ENCODE data around the gene KRCC1. TPM values are rescaled to one million over a fixed set of nuclear protein-coding genes. Genes with fewer than 3 reads are reported as not detected.
"Not testable (repeated sequence)": the region's sequence is repeated elsewhere in the genome, so short reads cannot be mapped to it uniquely, and the experiment has no call there.

KRCC1 gene
- total RNA-seq, 1 donor from 2014 or later, result 23.9 TPM

DNA sequence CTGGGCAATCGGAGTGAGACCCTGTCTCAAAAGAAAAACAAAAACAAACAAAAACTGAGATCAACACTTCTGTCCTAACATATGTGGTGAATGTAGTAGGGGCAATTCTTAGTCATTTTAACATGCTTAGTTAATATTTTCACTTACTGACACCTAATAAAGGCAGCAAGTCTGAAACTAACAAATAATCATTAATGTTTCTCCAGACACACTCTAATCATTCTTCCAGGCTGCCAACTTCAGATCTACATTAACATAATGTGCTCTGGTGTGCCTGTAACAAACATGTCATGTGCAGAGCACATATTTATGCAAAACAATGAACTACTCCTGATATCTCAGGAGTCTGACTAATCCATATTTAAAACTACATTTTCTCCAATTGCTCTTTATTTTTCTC lies 6.0 kb downstream of the KRCC1 start:
- intact Hi-C loops (cut with micrococcal nuclease), result loop anchor here (10.0 kb wide), 1 partner anchor 1425 kb away; the partner anchor contains the start of gene RNF103

DNA sequence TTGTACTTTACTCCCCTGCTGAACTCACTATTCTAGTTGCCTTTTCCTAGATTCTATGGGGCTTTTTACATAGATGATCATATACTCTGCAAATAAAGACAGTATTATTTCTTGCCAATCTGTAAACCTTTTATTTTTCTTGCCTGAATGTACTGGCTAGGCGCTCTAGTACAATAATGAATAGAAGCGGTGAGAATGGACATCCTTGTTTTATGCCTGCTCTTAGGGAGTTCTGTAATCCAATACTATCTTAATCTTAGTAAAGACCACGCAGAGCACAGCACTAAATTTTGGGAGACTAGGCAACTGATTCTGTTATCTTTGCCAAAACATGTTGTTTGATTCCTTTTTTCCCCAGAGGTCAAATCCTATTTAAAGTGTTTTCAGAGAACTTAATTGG lies 7.0 kb downstream of the KRCC1 start:
- intact Hi-C loops (cut with micrococcal nuclease), result loop anchor here (1.0 kb wide), 1 partner anchor 9 kb away; no protein-coding TSS in a partner anchor

DNA sequence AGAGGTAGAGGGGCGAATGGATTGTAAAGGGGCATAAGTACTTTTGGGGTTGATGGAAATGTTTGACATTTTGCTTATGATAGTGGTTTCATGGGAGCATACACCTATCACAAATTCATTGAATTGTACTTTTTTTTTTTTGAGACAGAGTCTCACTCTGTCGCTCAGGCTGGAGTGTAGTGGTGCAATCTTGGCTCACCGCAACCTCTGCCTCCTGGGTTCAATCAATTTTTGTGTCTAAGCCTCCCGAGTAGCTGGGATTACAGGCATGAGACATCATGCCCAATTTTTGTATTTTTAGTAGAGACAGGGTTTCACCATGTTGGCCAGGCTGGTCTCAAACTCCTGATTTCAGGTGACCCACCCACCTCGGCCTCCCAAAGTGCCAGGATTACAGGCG lies 10.0 kb downstream of the KRCC1 start:
- intact Hi-C loops (cut with micrococcal nuclease), result not testable (repeated sequence)

DNA sequence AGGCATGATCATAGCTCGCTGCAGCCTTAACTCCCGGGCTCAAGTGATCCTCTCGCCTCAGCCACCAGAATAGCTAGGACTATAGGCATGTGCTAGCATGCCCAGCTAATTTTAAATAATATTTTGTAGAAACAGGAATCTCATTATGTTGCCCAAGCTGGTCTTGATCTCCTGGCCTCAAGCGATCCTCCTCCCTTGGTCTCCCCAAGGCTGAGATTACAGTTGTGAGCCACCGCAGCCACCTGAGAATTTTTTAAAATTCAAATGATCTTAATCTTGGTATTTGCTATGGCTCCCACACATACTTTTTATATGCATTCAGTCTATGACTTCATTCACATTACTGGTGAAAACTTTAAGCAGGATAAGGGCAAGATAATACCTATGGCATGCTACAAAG lies 13.1 kb downstream of the KRCC1 start:
- intact Hi-C loops (cut with micrococcal nuclease), result no loop called here

- intact Hi-C loops (cut with micrococcal nuclease), result no loop called here
Measured at GRCh38 chr2:88038263-88039105, 17.1 kb downstream of the KRCC1 start.

DNA sequence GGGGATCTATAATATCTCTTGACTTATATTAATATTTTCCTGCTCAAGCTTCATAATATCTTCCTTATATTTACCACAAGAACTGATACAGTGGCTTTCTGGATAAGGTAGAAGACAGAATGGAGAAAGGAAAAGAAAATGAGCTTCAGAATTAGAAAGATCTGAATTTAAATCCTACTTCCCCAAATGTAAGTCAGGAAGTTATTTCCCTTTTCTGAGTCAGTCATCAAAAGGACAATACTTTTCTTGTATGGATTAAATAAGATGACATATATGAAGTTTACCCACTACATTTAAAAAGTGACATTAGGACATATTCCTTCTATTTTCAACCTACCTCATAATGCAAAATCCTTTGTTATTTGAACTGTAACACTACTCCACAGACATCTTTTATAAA lies 19.0 kb downstream of the KRCC1 start:
- intact Hi-C loops (cut with micrococcal nuclease), result no loop called here

- intact Hi-C loops (cut with micrococcal nuclease), result no loop called here
Measured at GRCh38 chr2:88036182-88036581, 19.4 kb downstream of the KRCC1 start.

DNA sequence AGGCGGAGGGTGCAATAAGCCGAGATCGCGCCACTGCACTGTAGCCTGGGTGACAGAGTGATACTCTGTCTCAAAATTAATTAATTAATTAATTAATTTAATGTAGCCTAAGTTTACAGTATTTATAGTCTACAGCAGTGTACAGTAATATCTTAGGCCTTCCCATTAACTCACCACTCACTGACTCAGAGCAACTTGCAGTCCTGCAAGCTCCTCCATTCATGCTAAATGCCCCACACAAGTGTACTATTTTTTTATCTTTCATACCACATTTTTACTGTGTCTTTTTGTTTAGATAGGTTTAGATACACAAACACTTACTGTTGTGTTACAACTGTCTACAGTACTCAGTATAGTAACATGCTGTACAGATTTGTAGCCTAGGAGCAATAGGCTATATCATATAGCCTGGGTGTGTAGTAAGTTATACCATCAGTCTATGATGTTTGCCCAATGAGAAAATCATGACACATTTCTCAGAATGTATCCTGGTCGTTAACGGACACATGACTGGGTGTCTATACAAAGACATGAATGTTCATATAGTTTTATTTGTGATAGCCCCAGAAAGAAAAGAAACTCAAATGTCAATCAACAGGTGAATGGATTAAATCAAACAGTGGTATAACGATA lies 23.4 kb downstream of the KRCC1 start:
- intact Hi-C loops (cut with micrococcal nuclease), result no loop called here

- intact Hi-C loops (cut with micrococcal nuclease), result no loop called here
Measured at GRCh38 chr2:88028931-88029330, 26.7 kb downstream of the KRCC1 start.

DNA sequence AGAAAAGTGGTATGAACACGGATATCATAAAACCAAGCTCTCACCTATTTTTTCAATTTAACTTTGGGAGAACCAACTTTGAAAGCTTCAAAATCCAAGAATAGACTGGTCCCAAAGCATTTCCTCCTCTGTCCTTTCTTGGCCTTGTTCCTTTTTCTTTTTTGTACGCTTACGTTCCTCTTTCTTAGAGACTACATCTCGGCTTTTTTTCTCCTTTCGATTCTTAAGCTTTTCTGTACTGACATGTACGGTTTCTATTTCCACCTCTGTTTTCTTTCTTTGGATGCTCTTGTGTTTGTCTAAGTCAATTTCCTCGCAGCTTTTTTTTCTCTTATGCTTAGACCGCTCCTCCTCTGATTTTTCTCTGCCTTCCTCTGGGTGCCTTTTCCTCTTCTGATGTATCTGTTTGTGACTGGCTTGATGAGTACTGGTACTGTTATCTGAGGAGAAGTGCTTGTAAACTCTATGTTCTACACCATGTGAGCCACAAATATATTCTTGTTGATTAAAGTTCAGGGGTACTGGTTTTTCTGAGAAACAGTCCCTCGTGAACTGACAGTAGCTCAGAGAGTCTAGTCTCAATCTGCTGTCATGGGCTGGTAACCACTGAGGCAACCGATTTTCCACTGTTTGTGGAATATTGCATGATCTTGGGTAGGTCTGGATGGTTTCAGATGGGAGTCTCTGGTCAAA lies 27.7 kb downstream of the KRCC1 start:
- intact Hi-C loops (cut with micrococcal nuclease), result no loop called here

DNA sequence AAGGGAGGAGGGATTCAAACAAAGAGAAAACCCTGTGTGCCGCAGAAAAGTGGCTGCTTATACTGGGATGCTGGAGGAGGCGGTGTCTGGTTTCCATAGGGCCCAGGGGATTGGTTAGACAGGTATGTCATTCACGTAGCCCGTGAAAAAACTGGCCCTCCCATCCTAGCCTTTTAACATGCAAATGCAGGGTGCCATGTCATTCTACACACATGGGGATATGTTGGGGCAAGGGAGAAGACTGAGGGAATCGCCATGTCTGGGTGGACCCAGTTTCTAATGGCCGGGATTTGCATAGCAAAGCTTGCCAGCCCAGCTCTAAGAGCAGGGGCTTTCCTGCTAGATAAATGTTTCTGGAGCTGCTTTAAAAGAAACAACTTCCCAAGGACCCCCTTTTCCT lies 31.1 kb downstream of the KRCC1 start:
- intact Hi-C loops (cut with micrococcal nuclease), result no loop called here

- intact Hi-C loops (cut with micrococcal nuclease), result no loop called here
Measured at GRCh38 chr2:88022669-88022921, 33.0 kb downstream of the KRCC1 start.

GRCh38 chr2:88019985-88020384 lies 35.6 kb downstream of the KRCC1 start:
- intact Hi-C loops (cut with micrococcal nuclease), result no loop called here

DNA sequence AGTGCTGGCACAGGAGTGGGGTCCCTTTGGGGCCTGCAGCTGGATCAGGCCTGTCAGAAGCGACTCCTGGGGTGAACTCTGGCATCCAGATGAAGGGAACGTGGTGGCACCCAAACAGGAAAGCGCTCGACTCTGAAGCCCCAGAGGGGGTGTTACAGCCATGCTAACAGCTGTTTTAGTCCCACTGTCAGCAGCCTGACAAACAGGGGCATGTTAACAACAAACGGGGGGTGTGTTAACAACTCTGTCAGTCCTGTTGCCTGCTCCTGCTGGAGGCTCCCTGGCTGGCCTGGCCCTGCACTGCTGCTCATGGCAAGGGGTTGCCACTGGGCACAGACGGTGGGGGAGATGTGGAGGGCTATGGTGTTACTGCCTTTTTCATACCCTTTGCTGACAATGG lies 36.7 kb downstream of the KRCC1 start:
- intact Hi-C loops (cut with micrococcal nuclease), result no loop called here

- intact Hi-C loops (cut with micrococcal nuclease), result not testable (repeated sequence)
Measured at GRCh38 chr2:88018077-88018805, 37.3 kb downstream of the KRCC1 start.

- intact Hi-C loops (cut with micrococcal nuclease), result loop anchor here (2.0 kb wide), 1 partner anchor 673 kb away; the partner anchor contains the start of gene RPIA
Measured at GRCh38 chr2:88017780-88018038, 37.9 kb downstream of the KRCC1 start.

GRCh38 chr2:88016960-88017779 lies 38.4 kb downstream of the KRCC1 start:
- intact Hi-C loops (cut with micrococcal nuclease), result loop anchor here (1.0 to 2.0 kb wide), 6 partner anchors 15 to 674 kb away; partner anchors contain the start of genes EIF2AK3, KRCC1 and RPIA

GRCh38 chr2:88016086-88016959 lies 39.3 kb downstream of the KRCC1 start, which contains the start of gene RNU2-63P:
Gene RNU2-63P, minus strand, starts transcription at chr2:88016547.
- intact Hi-C loops (cut with micrococcal nuclease), result loop anchor here (1.0 to 2.0 kb wide), 6 partner anchors 14 to 674 kb away; partner anchors contain the start of genes EIF2AK3, KRCC1 and RPIA

- intact Hi-C loops (cut with micrococcal nuclease), result no loop called here
Measured at GRCh38 chr2:88011011-88011410, 44.6 kb downstream of the KRCC1 start.

GRCh38 chr2:88010136-88010535 lies 45.4 kb downstream of the KRCC1 start:
- intact Hi-C loops (cut with micrococcal nuclease), result no loop called here
